DMS79 (cell line): ENCODE results near the gene PCBP2.
"Not testable (repeated sequence)": the region's sequence is repeated elsewhere in the genome, so short reads cannot be mapped to it uniquely, and the experiment has no call there.

Experiments
- DNase-seq: peaks from one replicate; lab custom pipeline; 2025; lab: John Stamatoyannopoulos, UW

Gene PCBP2

GRCh38 chr12:53441040-53441833 lies 10.7 kb upstream of the PCBP2 start, which contains the start of gene PRR13:
PRR13 (plus strand) TSS chr12:53441734; CDS start chr12:53442715, 981 bp downstream.
- DNase-seq: peak; percentile 91

- no peak for DNase-seq
Observed at GRCh38 chr12:53443955-53444354, 7.9 kb upstream of the PCBP2 start.

GRCh38 chr12:53444593-53445325 lies 7.1 kb upstream of the PCBP2 start:
- not testable (repeated sequence) for DNase-seq

- no peak for DNase-seq
Observed at GRCh38 chr12:53450936-53451335, 966 bp upstream of the PCBP2 start.

GRCh38 chr12:53452159-53453077 lies 516 bp downstream of the PCBP2 start:
- peak; percentile 14 for DNase-seq

- DNase-seq: no peak
Observed at GRCh38 chr12:53453953-53454640, 2.2 kb downstream of the PCBP2 start.

GRCh38 chr12:53454707-53455106 lies 2.8 kb downstream of the PCBP2 start:
- DNase-seq: no peak

GRCh38 chr12:53456654-53457366 lies 4.9 kb downstream of the PCBP2 start:
- DNase-seq: no peak

GRCh38 chr12:53459097-53459496 lies 7.2 kb downstream of the PCBP2 start:
- no peak for DNase-seq

- no peak for DNase-seq
Observed at GRCh38 chr12:53461059-53461458, 9.2 kb downstream of the PCBP2 start.

GRCh38 chr12:53461591-53461990 lies 9.7 kb downstream of the PCBP2 start:
- DNase-seq: no peak

- no peak for DNase-seq
Observed at GRCh38 chr12:53462935-53463334, 11.0 kb downstream of the PCBP2 start.

- DNase-seq: no peak
Observed at GRCh38 chr12:53463802-53464560, 12.1 kb downstream of the PCBP2 start.

GRCh38 chr12:53464685-53465418 lies 12.9 kb downstream of the PCBP2 start:
- no peak for DNase-seq

GRCh38 chr12:53465679-53466078 lies 13.8 kb downstream of the PCBP2 start:
- DNase-seq: no peak

- no peak for DNase-seq
Observed at GRCh38 chr12:53466640-53467039, 14.7 kb downstream of the PCBP2 start.

GRCh38 chr12:53467082-53467481 lies 15.2 kb downstream of the PCBP2 start:
- DNase-seq: no peak

GRCh38 chr12:53467880-53468279 lies 16.0 kb downstream of the PCBP2 start:
- no peak for DNase-seq

GRCh38 chr12:53468282-53468681 lies 16.4 kb downstream of the PCBP2 start:
- no peak for DNase-seq
